ENCODE results near the gene EHD3. TPM values are rescaled to one million over a fixed set of nuclear protein-coding genes. Genes with fewer than 3 reads are reported as not detected.
A peak's percentile ranks its signal among the peaks of the same experiment; 100 is the strongest.

EHD3 gene
- total RNA-seq = 8.2 TPM

DNA sequence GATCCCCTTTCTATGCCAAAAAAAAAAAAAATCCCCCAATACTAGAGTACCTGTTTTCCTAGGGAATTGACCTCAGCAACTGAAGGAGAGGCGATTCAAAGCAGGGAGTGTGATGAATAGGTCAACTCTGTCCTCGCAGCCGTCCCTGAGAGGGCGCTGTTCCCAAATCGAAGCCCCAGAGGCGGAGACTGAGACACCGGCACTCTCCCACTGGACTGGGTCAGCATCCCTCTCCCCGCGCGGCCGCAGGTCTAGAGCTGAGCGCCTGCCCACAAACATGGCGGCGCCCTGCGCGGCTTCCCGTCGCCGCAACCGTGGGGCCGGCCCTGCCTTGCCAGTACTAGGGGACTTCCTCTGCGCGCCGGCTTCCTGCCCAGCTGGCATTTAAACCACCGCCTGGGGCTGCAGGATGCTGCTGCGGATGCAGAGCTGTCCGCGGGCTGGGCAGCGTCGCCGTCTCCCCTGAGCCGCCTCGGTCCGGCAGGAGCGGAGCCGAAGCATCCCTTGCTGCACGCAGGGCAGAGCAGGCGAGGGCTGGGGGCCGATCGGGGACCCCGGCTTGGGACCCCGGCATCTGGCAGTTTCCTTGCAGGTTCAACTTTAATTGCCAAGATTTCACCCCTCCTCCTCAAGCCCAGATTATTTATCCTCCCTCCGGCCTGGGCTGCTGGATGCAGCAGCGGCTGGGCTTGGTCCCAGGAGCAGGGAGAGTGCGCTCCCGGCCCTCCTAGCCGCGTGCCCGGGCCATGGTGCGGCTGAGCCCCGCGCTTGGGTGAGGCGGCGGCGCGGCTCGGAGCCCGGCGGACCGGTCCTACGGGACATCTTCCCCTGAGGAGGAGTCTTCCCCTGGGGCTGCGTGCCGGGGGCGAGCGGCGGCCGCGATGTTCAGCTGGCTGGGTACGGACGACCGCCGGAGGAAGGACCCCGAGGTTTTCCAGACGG lies at the start of gene EHD3:
Gene EHD3 (plus strand): TSS at position 412 of the 942 bp plus-strand sequence. CDS start 470 bp downstream, at position 882.
- Histone ChIP-seq H3K4me3 (ENCODE audit: low read length) (peak within 1 kb of the TSS; percentile 61), H3K4me1 (ENCODE audit: insufficient read depth, low read length) (peaks cover 22% of the 10 kb centered on the region), H3K27me3 (ENCODE audit: insufficient read depth, low read length) (no peaks in the 10 kb centered on the region), H3K9me3 (ENCODE audit: low read depth, low read length) (no peaks in the 10 kb centered on the region)

DNA sequence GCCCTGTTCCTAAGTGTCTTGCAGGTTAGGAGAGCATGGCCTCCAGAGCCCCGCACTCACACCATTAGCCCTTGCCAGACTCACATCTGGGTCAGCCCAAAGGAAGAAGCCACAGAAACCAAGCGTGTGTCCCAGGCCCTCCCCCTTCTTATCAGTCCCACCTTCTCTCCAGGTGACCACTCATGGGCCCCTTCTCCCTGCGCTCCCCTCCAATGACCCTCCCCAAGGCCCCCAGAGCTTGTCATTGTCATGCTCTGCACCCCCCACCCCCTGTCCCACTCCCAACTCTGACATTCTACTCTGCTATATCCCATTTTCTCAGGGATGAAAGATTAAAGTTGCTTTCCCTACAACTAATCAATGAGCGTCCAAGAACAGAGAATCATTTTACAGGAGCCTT lies 46.8 kb upstream of the EHD3 start:
- Histone ChIP-seq H3K4me3 (ENCODE audit: low read length) (no peak overlapping the region), H3K4me1 (ENCODE audit: insufficient read depth, low read length) (no peaks in the 10 kb centered on the region), H3K27me3 (ENCODE audit: insufficient read depth, low read length) (no peaks in the 10 kb centered on the region), H3K9me3 (ENCODE audit: low read depth, low read length) (no peaks in the 10 kb centered on the region)

DNA sequence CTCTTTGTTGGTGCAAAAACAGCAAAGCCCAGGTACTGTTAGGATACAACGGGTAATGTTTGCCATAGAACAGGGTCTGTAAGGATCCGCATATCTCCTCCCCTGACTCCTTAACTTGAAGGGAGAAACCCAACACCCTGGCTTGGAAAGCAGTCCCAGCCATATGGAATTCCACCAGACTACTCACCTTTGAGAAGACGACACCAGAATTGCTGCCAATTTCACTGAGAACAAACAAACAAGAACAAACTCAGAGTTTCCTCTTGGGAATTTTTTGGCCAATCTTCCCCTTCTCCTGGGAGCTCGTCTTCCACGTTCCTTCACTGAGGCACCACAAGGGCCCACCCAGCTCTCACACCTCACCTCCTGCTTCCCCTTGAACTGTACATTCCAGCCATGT lies 45.8 kb upstream of the EHD3 start:
- H3K27me3 ChIP-seq (ENCODE audit: insufficient read depth, low read length) = no peaks in the 10 kb centered on the region

DNA sequence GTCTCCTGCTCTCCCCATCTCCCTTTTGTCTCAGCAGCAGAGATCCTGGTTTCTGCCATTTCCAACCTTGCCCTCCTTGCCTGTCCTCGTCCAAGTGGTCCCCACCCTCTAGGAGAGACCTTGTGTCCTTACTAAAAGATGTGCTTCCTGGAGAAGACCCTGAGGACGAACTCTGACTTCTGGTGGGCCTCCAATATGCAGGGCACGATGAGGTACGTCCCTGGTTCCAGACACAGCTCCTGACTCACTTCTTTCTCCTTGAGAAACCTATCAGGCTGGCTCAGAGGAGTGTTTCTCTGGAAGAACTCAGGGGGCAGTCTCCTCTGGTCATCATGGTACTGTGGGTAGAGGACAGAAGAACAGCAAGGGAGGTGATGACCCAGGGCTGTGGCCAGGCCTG lies 44.8 kb upstream of the EHD3 start:
- no peaks in the 10 kb centered on the region for H3K27me3 ChIP-seq (ENCODE audit: insufficient read depth, low read length)
- no peaks in the 10 kb centered on the region for H3K4me1 ChIP-seq (ENCODE audit: insufficient read depth, low read length)
- H3K4me3 ChIP-seq (ENCODE audit: low read length) = no peak overlapping the region
- no peaks in the 10 kb centered on the region for H3K9me3 ChIP-seq (ENCODE audit: low read depth, low read length)

More for the DNA sequence above, 45.8 kb upstream of the EHD3 start:
- Histone ChIP-seq H3K4me3 (ENCODE audit: low read length) (no peak overlapping the region), H3K4me1 (ENCODE audit: insufficient read depth, low read length) (no peaks in the 10 kb centered on the region), H3K9me3 (ENCODE audit: low read depth, low read length) (no peaks in the 10 kb centered on the region)

DNA sequence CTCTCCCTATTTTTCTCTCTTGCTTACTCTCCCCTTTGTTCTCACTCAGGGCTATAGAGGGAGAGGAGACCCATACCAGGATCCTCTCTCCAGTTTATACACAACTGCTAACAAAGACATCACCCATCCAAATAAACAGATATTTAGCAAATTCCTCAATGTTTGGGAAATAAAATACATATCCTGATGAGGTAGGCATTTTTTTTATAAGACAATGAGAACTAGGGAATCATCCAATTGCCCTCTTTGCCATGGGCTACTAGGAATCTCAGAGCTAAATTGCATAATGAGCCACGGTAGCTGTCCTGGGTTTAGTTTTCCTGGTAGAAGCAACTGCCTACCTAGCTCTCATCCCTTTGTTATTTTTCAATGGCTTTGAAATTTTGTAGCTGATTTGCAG lies 43.8 kb upstream of the EHD3 start:
- H3K4me3 ChIP-seq (ENCODE audit: low read length) = no peak overlapping the region
- H3K4me1 ChIP-seq (ENCODE audit: insufficient read depth, low read length) = no peaks in the 10 kb centered on the region
- no peaks in the 10 kb centered on the region for H3K9me3 ChIP-seq (ENCODE audit: low read depth, low read length)
- H3K27me3 ChIP-seq (ENCODE audit: insufficient read depth, low read length) = no peaks in the 10 kb centered on the region

DNA sequence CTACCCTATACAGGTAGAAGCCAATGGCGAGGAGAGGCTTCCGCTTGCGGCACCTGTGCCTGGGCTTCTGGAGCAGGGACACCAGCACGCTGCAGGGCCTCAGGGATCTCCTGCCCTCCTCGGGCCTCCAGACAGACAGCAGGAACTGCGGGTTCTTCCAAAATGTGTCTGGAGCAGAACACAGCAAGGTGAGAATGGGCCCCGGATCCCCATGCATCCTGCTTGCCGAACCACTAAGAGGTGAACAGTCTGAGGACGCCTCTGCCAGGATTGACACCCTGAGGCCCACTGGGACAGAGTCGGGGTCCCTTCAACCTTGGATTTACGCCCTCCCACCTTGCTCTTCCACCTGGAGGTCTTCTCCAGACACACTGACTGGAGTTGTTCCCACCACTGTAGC lies 42.0 kb upstream of the EHD3 start:
- Histone ChIP-seq H3K9me3 (ENCODE audit: low read depth, low read length) (no peaks in the 10 kb centered on the region), H3K27me3 (ENCODE audit: insufficient read depth, low read length) (no peaks in the 10 kb centered on the region), H3K4me1 (ENCODE audit: insufficient read depth, low read length) (no peaks in the 10 kb centered on the region), H3K4me3 (ENCODE audit: low read length) (no peak overlapping the region)

DNA sequence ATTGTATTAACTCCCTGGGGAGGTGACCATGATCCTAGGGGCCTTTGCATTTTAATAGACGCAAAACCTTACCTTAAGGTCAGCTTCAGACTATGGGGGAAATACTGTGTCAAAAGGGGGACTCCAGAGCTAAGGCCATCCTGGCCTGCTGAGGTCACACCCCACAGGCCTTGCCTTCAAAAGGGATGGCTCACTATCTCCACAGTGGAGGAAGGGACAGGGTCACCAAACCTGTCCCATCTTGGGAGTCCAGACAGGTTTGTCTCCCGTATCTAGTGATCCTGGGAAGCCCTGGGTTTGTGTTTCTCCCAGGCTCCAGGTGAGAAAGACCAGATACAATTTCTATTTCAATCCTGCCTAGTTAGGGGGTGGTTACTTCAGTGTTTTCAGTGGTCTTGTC lies 41.6 kb upstream of the EHD3 start:
- Histone ChIP-seq H3K27me3 (ENCODE audit: insufficient read depth, low read length) (no peaks in the 10 kb centered on the region), H3K9me3 (ENCODE audit: low read depth, low read length) (no peaks in the 10 kb centered on the region), H3K4me1 (ENCODE audit: insufficient read depth, low read length) (no peaks in the 10 kb centered on the region), H3K4me3 (ENCODE audit: low read length) (no peak overlapping the region)

DNA sequence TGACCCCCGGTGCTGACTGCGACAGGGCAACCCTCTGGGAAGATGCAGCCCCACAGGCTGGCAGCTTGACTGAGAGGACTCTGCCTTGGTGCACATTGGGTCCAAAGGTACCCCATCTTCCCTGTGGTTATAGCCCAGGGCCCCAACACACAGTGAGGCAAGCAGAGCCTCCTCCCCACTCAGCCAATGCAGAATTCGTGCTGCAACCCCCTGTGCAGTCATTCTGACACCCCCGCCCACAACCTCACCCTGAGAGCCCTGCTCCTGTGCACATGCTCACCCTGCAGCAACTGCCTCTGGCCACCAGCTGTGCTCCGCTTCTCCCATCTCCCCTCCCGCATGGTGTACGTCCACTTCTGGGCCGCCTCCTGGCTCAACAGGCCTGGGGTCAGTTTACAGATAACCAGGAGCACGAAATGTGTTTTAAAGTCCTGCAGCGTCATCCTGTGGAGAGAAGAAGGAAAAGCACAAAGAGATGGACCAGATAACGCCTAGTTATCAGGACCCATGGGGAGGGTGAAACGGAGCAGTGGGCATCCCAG lies 41.0 kb upstream of the EHD3 start:
- Histone ChIP-seq H3K27me3 (ENCODE audit: insufficient read depth, low read length) (no peaks in the 10 kb centered on the region), H3K9me3 (ENCODE audit: low read depth, low read length) (no peaks in the 10 kb centered on the region), H3K4me1 (ENCODE audit: insufficient read depth, low read length) (no peaks in the 10 kb centered on the region), H3K4me3 (ENCODE audit: low read length) (no peak overlapping the region)

DNA sequence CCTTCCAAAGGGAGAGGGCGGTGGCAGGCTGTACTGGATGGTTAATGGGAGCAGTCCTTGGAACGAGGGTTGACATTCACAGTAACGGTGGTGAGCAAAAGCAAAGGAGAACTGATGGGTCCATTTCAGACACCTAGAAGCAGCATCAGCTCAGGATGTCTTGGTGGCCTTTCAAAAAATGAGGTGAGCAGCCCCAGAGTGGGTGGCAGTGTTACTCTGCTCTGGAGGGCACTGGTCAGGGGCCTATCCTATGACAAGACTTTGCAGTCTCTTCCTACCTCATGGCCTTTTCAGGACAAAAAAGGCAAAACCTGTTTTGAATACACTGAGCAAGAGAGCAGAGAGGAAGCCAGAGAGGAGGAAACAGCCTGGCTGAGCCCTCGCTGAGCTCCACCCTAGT lies 40.1 kb upstream of the EHD3 start:
- Histone ChIP-seq H3K9me3 (ENCODE audit: low read depth, low read length) (no peaks in the 10 kb centered on the region), H3K4me1 (ENCODE audit: insufficient read depth, low read length) (no peaks in the 10 kb centered on the region), H3K27me3 (ENCODE audit: insufficient read depth, low read length) (no peaks in the 10 kb centered on the region), H3K4me3 (ENCODE audit: low read length) (no peak overlapping the region)

DNA sequence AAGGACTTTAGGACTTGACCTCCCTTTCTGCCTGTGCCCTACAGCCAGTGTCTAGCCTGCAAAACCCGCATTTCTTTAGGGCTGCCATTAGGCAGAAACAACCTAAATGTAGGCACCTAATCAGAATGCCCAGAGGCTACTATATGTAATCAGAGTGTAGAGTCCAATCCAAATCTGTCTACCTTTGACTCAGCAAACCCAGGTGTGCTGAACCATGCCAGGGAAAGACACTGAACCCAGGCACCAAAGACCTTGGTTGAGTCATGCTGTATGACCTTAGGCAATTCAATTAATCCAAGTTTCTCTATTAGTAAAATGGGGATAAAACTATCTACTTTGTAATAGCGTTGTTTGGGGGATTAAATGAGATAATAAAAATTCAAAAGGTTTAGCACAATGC lies 37.3 kb upstream of the EHD3 start:
- Histone ChIP-seq H3K4me3 (ENCODE audit: low read length) (no peak overlapping the region), H3K4me1 (ENCODE audit: insufficient read depth, low read length) (no peaks in the 10 kb centered on the region), H3K27me3 (ENCODE audit: insufficient read depth, low read length) (no peaks in the 10 kb centered on the region), H3K9me3 (ENCODE audit: low read depth, low read length) (no peaks in the 10 kb centered on the region)

DNA sequence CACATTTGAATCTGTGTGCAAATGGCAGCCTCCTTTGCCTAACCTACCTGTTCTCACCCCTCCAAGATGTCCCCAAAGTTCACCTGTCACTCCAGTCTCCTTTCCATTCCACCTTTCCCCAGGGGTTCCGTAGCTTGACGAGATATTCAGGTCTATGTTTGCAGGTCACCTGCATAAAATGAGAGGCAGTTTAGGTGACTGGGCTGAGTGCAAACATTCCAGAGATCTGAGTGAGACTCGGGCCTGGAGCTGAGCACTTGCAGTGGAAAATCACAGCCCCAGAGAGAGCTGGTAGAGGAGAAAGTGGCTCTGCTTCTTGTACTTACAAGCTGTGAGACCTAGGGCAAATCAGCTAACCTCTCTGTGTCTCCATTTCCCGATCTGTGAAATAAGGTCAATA lies 36.8 kb upstream of the EHD3 start:
- no peaks in the 10 kb centered on the region for H3K9me3 ChIP-seq (ENCODE audit: low read depth, low read length)
- no peak overlapping the region for H3K4me3 ChIP-seq (ENCODE audit: low read length)
- no peaks in the 10 kb centered on the region for H3K27me3 ChIP-seq (ENCODE audit: insufficient read depth, low read length)
- H3K4me1 ChIP-seq (ENCODE audit: insufficient read depth, low read length) = no peaks in the 10 kb centered on the region

DNA sequence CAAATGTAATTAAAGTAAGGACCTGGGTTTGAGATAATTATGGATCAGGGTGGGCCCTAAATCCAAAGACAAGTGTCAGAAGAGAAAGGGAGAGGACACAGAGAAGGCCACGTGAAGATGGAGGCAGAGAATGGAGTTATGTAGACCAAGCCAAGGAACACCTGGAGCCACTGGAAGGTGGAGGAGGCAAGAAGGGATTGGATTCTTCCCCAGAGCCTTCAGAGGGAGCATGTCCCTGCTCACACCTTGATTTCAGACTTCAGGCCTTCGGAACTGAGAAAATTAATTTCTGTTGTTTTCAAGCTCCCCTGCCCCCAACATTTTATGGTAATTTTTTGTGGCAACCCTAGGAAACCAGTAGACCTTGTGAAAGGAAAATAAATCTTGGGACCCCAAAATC lies 36.3 kb upstream of the EHD3 start:
- no peaks in the 10 kb centered on the region for H3K9me3 ChIP-seq (ENCODE audit: low read depth, low read length)
- H3K4me1 ChIP-seq (ENCODE audit: insufficient read depth, low read length) = no peaks in the 10 kb centered on the region

DNA sequence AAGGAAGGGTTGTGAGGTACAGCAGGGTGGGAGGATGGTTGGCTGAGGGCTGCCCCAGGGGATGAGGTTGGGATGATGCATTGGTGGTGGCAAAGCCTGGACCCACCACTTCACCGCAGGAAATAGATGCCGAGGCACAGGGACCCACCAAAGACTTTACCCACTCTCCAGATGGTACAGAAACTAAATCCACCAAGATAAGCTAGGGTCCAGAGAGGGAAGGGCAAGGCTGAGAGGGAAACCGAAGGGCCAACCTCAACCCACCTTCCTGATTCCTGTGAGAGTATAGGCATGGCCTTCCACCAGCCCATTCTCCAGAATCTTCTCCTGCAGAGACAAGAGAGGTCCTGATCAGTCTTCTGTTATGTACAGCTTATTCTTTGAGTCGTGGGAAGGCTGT lies 34.7 kb upstream of the EHD3 start:
- no peaks in the 10 kb centered on the region for H3K4me1 ChIP-seq (ENCODE audit: insufficient read depth, low read length)
- no peaks in the 10 kb centered on the region for H3K27me3 ChIP-seq (ENCODE audit: insufficient read depth, low read length)
- H3K4me3 ChIP-seq (ENCODE audit: low read length) = no peak overlapping the region
- no peaks in the 10 kb centered on the region for H3K9me3 ChIP-seq (ENCODE audit: low read depth, low read length)

More for the DNA sequence above, 36.3 kb upstream of the EHD3 start:
- Histone ChIP-seq H3K4me3 (ENCODE audit: low read length) (no peak overlapping the region), H3K27me3 (ENCODE audit: insufficient read depth, low read length) (no peaks in the 10 kb centered on the region)

DNA sequence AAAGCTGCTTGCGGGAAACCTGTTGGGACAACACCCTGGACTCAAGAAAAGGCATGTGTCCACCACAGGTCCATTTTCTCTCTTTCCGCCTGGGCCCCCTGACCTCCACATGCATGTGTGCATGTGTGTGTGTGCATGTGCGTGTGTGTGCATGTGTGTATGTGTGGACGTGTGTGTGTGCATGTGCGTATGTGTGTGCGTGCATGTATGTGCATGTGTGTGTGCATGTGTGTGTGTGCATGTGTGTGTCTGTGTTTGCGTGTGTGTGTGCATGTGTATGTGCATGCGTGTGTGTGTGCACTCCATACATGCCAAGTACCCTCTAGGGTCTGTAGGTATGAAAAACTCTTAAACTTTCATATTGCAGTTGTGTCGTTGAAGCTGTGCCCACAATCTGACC lies 33.0 kb upstream of the EHD3 start:
- H3K4me3 ChIP-seq (ENCODE audit: low read length) = no peak overlapping the region
- H3K9me3 ChIP-seq (ENCODE audit: low read depth, low read length) = no peaks in the 10 kb centered on the region
- no peaks in the 10 kb centered on the region for H3K4me1 ChIP-seq (ENCODE audit: insufficient read depth, low read length)
- H3K27me3 ChIP-seq (ENCODE audit: insufficient read depth, low read length) = no peaks in the 10 kb centered on the region

DNA sequence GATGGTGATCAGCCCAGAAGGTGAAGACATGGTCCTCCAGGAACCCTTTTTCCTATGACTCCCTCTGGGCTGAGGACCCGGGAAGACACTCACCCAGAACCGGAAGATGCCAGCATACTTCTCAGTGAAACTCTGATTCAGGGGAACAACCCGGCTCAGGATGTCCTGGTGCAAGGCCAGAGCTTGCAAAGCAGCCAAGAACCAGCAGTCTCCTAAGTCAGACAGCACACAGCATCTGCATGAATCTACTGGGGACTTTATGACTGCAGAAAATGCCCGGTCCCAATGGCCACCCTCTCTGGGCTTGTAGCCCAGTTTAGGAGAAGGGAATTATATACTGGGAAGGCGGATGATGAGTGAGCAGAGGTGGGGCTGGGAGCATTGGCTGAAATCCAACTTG lies 31.9 kb upstream of the EHD3 start:
- Histone ChIP-seq H3K4me1 (ENCODE audit: insufficient read depth, low read length) (no peaks in the 10 kb centered on the region), H3K27me3 (ENCODE audit: insufficient read depth, low read length) (no peaks in the 10 kb centered on the region), H3K4me3 (ENCODE audit: low read length) (no peak overlapping the region), H3K9me3 (ENCODE audit: low read depth, low read length) (no peaks in the 10 kb centered on the region)

DNA sequence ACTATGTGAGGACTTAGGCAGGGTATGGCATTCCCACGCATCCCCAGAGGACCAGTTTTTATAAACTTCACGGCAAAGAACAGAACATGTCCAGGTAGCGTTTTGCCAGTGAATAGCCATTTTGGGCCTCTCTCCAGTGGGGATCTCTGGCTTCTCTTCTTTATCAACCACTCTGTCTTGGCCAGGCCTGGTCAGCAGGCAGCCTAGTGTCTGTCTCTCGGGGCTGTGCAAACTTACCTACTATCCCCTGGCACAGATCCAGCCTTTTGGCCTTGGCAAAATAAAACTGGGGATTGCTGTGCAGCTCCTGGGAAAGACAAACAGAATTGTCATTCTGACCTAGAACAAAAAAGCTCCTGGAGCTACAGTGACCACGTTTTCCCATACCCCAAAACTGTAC lies 31.1 kb upstream of the EHD3 start:
- no peaks in the 10 kb centered on the region for H3K4me1 ChIP-seq (ENCODE audit: insufficient read depth, low read length)
- no peak overlapping the region for H3K4me3 ChIP-seq (ENCODE audit: low read length)
- no peaks in the 10 kb centered on the region for H3K9me3 ChIP-seq (ENCODE audit: low read depth, low read length)
- no peaks in the 10 kb centered on the region for H3K27me3 ChIP-seq (ENCODE audit: insufficient read depth, low read length)

Data from mononuclear cell (primary cell).